NCI-H2171 treated with DMSO at 0.1 percent for 48 hours (cell line): ENCODE data around the gene SCNN1B.
"Not testable (repeated sequence)": the region's sequence is repeated elsewhere in the genome, so short reads cannot be mapped to it uniquely, and the experiment has no call there.

Experiments
- DNase-seq: peaks from one replicate; lab custom pipeline; 2025; lab: John Stamatoyannopoulos, UW

SCNN1B gene

GRCh38 chr16:23381702-23382101, 79.6 kb downstream of the SCNN1B start:
- DNase-seq: not testable (repeated sequence)

GRCh38 chr16:23382279-23382678, 80.2 kb downstream of the SCNN1B start:
- no peak for DNase-seq

GRCh38 chr16:23383881-23384280, 81.8 kb downstream of the SCNN1B start:
- DNase-seq: no peak

DNA sequence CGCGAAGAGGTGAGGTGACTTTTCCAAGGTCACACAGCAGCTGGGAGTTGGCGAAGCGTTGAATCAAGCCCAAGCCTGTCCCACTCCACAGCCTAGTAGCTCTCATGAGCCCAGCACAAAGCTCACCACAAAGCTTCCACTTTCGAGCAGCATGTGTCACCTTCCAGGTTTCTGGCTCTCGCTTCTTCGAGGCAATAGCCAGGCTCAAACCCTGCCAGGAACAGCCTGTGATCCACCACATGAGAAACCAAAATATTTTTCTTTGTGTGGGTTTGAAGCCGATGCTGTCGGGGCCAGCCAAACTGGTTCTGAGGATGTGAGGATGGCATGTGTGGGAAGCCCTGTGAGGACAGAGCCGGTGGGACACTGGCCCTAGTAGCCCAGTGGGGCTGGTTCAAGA, 82.8 kb downstream of the SCNN1B start:
- peak; percentile 69 for DNase-seq

- no peak for DNase-seq
Measured at GRCh38 chr16:23385441-23385840, 83.3 kb downstream of the SCNN1B start.

DNA sequence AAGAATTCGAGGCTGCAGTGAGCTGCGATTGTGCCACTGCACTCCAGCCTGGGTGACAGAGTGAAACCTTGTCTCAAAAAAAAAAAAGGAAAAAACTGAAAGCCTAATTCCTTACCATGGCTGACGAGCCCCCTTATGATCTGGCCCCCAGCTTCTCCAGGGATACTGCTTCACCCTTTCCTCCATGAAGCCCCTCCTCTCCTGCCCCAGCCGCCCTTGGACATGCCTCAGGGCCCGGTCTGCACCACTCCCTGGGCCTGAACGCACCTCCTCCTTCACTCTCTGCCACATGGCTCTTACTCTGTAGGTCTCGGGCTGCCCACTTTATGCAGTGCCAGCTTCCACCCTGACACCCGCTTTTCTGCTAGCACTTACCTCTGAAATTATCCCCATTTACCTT, 85.6 kb downstream of the SCNN1B start:
- no peak for DNase-seq

DNA sequence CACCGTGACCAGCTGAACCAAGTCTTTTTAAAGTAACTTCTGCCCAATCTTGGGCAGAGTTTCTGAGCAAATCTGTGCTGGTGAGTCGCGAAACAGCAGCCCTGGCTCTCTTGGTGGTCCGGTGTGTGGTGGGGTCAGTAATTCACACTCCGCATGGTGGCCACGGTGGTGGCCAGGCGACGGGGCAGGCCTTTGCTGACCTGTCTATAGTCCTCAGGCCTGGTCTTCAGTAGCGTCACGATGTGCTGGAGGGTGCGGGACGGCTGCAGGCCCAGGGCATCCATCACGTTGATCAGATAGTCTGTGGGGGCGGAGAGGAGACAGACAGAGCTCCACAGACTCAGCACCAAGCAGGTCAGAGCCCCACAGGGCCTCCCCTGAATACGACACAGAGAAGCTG, 86.7 kb downstream of the SCNN1B start:
- no peak for DNase-seq

GRCh38 chr16:23389201-23389600, 87.1 kb downstream of the SCNN1B start:
- DNase-seq: no peak

- peak; percentile 80 for DNase-seq
Measured at GRCh38 chr16:23389936-23390335, 87.8 kb downstream of the SCNN1B start.

DNA sequence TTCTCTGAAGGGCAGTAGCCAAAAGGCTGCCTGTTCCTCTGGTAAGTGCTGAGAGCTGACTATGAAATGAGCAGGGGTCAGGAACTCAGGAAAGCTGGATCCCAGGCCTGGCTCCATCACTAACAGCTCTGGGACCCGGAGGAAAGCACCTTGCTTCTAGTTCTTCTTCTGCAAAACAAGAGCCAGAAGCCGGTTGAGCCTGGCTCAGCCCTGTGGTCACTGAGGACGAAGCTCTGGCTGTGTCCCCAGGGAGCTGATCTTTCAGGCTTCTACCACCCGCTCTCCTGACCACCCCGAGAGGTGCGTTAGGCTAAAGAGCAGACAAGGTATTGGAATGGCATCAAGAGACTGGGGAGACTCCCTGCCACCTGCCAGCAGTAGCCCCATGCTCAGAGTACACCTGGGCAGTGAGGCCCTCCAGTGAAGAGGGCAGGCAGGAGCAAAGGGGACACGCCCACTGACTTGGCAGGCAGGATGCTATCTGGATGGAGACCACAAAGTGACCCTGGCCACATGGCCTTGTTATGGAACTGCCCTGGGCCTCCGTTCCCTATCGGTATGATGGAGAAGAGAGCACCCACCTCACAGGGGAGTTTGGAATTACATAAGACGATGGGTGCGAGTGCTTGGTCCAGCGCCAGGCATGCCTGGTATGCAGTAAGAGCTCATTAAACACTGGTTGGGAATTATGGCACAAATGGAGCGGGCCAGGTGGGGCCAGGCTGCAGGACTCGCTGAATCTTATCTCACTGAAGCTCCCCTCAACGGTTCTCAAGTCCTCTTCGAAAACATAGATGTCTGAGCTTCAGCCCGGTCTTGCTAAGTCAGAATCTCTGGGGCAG, 89.5 kb downstream of the SCNN1B start:
- no peak for DNase-seq

DNA sequence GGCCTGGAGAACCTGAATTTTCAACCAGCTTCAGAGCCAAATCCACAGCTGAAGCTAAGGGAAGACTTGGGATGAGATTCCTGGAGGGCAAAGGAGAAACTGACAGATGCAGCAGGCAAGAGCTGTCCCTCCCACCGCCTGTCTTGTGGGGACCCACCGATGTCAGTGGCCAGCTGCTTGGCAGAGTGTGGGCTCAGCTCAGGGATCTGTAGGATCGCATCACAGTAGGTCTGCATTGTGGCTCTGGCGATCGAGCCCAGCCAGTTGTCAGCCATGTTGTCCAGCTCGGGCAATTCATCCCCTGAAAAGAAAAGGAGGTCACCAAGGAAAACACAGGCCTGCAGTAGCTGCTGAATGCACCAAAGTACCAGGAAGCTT, 90.1 kb downstream of the SCNN1B start:
- no peak for DNase-seq

DNA sequence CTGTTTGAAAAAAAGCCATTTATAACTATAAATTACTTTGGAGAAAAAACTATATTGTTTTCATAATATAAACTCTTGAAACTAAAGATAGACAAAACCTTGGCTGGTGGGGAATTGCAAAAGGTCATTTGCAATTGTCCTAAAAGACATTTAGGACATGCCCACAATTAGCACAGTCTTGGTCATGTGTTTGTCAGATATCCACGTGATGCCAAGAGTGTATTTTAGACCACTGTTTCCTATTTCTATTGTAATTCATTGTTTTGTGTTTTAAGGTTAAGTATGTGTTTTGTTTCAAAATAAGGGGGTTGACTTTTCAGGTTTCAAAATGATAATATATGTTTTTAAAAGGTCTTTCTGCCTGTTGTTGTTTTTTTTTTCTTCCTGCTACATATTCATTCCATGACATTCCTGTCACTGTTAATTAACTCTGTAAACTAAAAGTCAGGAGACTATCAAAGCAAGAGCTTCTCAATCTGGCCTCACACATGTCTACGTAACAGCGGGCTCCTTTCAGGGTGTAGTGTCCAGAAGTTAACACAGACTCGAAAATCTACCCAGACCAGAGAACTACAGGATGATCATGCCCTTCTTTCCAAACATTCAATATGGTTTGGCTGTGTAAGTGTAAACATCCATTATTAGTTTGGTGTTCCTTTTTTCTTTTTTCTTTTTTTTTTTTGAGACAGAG, 92.2 kb downstream of the SCNN1B start:
- peak; percentile 36 for DNase-seq

DNA sequence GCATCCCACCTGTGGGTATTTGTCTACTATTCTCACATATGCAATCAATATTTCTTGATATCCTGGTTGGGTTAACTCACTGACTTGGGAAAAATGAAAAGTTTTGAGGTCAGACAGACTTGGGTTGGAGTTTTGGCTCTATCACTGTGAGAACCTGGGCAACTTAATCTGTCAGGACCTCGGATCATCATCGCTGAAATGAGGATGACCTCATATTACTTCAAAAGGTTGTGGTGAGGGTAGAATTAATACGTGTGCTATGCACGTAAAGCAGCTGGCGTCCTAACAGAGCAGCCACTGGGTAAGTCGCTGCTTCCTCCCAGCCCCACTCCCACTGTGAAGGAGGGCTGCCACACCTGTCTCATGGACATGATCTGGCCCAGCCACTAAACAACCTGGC, 93.6 kb downstream of the SCNN1B start:
- no peak for DNase-seq

- no peak for DNase-seq
Measured at GRCh38 chr16:23397464-23397863, 95.4 kb downstream of the SCNN1B start.

DNA sequence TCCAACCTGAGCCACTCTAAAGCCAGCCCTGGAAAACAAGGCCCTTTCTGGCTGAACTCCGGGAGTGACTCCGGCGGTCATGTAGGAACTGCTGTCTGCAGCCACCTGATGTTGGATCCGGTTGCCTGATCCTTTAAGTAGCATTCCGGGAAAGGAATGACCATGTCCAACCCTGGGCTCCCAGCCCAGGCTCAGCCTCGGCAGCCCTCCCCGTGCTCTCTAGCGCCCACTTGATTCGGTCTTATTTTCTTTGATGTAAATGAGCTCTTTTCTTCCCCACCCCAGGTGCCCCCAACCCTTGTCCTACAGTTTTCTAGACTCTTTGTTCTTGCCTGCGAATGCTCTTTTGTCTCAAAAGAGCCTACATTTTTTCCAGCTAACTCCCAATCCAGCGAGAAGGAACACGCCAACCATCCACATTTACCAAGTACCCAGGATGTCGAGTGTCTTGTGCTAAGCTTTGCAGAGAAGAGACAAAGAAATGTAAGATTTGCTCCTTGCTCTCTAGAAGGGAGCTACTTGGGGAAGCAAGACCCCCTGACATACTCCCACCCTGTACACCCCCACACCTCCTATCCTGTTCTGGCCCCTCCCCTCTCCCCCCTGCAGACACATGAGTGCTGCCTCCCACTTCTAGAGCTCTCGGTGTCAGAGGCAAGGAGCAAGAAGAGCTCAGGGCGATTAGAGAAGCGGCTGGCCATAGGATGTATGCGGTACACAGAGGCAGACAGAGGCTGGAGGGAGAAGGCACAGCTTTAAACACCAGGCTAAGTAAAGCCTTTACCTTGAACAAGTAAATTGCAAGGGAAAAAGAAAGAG, 97.1 kb downstream of the SCNN1B start:
- DNase-seq: no peak

DNA sequence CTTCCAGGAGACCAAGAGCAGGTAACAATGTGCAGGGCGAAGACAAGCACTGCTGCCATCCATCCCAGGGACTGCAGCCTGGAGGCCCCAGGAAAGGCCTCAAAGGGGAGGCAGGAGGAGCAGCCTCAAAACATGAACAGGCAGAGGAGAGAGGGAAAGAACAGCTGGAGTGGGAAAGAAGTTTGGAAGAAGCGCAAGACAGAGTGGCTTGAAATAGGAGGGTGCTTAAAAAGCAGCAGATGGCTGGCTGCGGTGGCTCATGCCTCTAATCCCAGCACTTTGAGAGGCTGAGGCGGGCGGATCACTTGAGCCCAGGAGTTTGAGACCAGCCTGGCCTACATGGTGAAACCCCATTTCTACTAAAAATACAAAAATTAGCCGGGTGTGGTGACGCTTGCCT, 98.3 kb downstream of the SCNN1B start:
- DNase-seq: peak; percentile 89

DNA sequence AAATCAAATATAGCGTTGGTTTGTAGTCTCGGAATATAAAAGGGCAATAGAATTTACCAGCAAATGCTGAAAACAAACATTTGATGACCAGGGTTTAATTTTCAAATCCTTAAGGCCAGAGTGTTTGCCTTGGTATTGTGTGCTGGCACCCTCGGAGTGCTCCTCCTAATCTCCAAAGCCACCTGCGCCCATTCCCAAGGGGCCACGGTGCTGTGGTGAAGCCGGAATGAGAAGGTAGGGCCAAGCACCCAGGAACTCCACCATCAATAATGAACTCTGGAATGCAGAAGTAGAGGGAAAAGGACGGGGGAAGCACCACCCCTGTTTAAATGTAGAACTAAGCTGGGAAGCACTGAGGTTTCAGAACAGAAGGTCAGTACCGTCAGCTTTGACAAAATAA, 99.0 kb downstream of the SCNN1B start:
- peak; percentile 28 for DNase-seq

DNA sequence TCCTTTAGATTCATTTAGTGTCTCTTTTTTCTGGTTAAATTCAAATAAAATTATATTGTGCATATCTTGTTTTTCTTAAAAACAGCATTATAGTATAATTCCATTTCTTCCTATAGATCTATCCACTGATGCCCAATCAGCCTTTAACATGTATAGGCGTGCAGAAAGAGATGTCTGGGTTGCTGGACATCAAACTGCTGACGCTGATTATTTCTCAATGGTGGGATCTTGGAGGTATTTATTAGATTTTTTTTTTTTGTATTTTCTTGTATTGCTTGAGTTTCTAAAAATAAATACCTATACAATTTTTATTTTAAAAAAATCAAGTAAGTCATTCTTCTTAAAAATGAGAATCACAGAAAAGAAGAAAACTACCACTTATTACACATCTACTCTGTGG, 100.0 kb downstream of the SCNN1B start:
- DNase-seq: no peak

GRCh38 chr16:23403547-23403946, 101.4 kb downstream of the SCNN1B start:
- DNase-seq: no peak

GRCh38 chr16:23406024-23406423, 103.9 kb downstream of the SCNN1B start:
- DNase-seq: no peak

GRCh38 chr16:23406546-23407240, 104.6 kb downstream of the SCNN1B start:
- peak; percentile 65 for DNase-seq
